HG02623 (cell line): ENCODE measurements around the gene TRDN.

Experiments
- ATAC-seq: cut with Tn5 transposase; IDR thresholded peaks from one replicate; pipeline ENCODE4 v1.9.1; 2021; ENCODE audit warnings: moderate library complexity; ENCODE audit not compliant: unreplicated experiment

Gene TRDN, protein sequence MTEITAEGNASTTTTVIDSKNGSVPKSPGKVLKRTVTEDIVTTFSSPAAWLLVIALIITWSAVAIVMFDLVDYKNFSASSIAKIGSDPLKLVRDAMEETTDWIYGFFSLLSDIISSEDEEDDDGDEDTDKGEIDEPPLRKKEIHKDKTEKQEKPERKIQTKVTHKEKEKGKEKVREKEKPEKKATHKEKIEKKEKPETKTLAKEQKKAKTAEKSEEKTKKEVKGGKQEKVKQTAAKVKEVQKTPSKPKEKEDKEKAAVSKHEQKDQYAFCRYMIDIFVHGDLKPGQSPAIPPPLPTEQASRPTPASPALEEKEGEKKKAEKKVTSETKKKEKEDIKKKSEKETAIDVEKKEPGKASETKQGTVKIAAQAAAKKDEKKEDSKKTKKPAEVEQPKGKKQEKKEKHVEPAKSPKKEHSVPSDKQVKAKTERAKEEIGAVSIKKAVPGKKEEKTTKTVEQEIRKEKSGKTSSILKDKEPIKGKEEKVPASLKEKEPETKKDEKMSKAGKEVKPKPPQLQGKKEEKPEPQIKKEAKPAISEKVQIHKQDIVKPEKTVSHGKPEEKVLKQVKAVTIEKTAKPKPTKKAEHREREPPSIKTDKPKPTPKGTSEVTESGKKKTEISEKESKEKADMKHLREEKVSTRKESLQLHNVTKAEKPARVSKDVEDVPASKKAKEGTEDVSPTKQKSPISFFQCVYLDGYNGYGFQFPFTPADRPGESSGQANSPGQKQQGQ

DNA sequence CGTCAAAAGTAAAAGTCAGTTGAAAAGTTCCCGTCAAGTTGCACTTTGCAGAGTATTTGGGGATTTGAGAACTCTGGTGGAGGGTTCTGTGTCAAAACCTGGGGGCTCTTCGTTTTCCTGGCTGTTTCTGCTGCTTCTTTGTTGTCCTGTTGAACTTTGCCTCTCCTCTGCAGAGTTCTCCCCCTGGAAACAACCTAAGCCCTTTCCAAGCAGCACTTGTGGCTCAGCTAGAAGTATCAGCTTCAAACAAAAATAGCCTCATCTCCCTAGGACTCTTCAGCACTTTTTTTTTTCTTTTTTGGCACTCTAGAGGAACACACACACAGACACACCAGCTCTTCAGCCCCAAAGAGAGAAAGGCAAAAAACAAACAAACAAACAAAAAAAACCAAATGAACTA lies at the start of gene TRDN:
TRDN (minus strand) TSS at position 169 of the 400 bp plus-strand sequence. CDS start 175 bp downstream, outside the sequence.
- no peak for ATAC-seq

- ATAC-seq, result no peak
Measured at GRCh38 chr6:123681957-123682462, 45.3 kb upstream of the TRDN start.

- no peak for ATAC-seq
Measured at GRCh38 chr6:123677897-123678296, 41.1 kb upstream of the TRDN start.

DNA sequence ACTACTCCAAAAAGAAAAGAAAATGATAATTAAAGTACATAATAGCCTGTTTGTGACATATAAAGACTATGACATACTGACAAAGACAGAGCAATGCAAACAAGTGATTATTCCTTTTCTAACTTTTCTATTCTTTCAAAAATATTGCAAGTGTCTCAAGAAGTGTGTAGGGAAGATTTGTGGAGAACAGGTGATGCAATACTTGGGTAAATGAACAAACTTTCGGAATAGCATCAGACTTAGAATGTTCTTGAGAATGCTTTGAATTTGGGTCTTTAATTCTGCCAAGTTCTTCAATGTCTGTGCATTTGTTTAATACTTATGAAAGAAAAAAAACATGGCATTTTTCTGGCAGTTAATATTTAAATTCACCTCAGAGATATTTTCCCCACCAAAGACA lies 40.0 kb upstream of the TRDN start:
- ATAC-seq, result no peak

DNA sequence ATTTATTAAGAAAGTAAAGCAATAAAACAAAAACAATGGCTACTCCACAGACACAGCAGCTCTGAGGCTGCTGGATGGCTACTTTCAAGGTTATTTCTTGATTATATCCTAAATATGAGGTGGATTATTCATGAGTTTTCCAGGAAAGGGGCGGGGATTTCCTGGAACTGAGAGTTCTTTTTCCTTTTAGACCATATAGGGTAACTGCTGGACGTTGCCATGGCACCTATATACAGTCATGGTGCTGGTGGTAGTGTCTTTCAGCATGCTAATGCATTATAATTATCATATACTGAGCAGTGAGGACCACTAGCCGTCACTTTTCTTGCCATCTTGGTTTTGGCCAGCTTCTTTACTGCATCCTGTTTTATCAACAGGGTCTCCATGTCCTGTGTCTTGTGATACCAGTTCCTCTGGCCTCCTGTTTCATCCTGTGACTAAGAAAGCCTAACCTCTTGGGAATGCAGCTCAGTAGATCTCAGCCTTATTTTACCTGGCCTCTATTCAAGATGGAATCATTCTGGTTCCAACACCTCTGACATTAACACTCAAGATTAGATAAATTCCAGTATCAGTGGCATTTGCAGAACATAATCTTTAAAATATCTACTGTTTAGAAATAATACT lies 32.3 kb upstream of the TRDN start:
- no peak for ATAC-seq

DNA sequence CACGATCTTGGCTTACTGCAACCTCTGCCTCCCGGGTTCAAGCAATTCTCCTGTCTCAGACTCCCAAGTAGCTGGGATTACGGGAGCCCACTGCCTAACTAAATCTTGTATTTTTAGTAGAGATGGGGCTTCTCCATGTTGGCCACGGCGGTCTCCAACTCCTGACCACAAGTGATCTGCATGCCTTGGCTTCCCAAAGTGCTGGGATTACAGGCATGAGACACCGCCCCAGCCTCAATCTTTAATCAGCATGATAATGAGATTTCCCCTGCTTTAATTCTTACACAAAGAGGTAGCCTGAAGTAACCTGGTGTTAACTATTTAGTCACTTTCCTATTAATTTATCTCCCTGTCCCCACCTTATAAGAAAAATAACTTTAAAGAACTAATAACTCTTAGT lies 31.3 kb upstream of the TRDN start:
- ATAC-seq, result no peak

- no peak for ATAC-seq
Measured at GRCh38 chr6:123663436-123663835, 26.7 kb upstream of the TRDN start.

DNA sequence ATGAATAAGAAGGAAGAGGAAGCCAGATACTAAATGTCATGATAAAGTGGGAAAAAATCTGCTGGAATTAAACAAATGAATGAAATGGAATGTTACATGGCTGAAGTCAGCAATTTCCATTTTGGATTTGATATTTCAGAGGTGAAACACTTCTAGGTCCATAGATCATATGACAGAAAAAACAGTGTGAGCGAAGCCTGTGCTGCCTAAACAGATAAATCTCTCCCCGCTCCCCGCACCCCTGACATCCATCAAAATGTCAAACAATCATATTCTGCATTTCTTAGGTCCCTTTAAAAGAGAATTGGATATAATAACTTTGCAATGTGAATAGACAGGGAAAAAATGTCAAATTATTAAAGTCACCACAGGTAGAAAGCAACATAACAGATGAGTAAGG lies 26.0 kb upstream of the TRDN start:
- no peak for ATAC-seq

DNA sequence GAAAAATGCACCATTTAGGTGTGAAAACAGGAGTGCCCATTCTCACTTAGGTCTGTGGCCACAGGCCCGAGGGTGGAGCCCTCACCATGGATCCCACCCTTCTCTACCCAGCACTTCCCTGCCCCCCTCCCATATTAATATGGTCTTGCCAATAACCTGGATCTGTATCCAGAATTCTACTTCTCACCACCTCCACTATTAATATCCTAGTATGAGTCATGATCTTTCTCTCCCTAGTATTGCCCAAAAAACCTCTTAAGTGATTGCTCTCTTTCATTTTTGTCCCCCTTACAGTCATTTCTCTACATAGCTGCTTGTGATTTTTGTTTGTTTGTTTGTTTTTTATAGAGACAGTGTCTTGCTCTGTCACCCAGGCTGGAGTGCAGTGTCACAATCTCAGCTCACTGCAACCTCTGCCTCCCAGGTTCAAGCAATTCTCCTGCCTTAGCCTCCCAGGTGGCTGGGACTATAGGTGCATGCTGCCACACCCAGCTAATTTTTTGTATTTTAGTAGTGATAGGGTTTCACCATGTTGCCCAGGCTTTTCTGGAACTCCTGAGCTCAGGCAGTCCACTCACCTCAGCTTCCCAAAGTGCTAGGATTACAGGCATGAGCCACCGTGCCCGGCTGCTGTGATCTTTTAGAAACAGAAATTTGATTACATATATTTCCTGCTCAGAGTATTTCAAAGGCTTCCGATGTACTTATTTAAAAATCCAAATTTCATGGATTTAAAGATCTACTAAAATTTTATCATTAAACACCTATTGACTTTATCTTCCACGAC lies 24.5 kb upstream of the TRDN start:
- ATAC-seq, result no peak

DNA sequence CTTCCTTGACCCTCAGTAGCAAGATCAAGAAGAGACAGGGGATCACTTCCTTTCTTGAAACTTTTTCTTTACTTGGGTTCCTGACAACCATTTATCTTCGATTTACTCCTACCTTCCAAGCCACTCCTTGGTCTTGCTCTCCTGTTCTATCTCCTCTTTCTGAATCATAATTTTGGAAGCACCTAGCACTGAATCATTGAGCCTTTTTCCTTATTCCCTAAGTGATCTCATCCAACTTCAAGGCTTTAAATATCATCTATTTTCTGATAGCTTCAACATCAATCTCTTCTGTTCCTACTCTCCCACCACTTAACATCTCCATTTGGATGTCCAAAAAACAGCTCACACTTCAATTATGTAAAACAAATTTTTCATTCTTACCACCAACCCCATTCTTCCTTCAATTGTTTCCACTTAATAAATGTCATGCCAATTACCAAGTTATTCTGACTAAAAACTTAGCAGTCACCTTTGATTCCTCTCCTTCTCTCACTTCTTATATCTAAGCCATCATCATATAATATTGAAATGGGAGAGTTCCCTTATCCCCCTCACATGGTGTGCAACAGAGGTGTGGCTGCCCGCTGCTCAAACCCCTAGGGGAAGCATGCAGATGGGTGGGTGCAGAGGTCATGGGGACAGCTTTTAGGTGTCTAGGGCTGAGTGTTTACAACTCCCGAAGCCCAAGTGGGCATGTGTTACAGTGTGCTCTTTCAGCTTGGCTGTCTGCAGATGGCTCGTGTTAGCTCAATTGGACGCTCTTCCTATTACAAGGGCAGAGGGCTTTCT lies 23.4 kb upstream of the TRDN start:
- ATAC-seq, result no peak

GRCh38 chr6:123658848-123659247 lies 22.1 kb upstream of the TRDN start:
- no peak for ATAC-seq

GRCh38 chr6:123655521-123656306 lies 19.0 kb upstream of the TRDN start:
- peak; percentile 87 for ATAC-seq

GRCh38 chr6:123648723-123649122 lies 12.0 kb upstream of the TRDN start:
- ATAC-seq, result no peak

DNA sequence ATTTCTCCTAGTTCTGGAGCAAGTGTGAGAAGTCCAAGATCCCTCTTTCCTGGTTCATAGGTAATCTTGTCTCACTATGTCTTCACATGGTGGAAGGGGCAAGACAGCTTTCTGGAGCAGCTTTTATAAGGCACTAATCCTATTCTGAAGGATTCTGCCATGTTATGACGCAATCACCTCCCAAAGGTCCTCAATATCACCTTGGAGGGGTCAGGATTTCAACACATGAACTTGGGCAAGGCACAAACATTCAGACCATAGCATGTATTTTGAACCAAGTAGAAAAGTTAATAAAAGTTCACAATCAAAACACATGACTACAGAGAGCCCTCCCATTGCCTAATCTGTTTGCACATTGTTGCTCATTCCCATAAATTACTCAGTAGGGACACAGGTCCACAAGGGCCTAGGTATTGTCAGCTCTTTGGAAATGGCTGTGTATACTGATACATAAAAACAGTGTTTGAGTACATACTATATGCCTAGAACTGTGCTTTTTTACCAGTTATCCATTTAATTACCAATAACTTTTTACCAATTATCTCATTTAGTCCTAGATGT lies 11.3 kb upstream of the TRDN start:
- ATAC-seq, result no peak

- ATAC-seq, result no peak
Measured at GRCh38 chr6:123641497-123641896, 4.7 kb upstream of the TRDN start.

DNA sequence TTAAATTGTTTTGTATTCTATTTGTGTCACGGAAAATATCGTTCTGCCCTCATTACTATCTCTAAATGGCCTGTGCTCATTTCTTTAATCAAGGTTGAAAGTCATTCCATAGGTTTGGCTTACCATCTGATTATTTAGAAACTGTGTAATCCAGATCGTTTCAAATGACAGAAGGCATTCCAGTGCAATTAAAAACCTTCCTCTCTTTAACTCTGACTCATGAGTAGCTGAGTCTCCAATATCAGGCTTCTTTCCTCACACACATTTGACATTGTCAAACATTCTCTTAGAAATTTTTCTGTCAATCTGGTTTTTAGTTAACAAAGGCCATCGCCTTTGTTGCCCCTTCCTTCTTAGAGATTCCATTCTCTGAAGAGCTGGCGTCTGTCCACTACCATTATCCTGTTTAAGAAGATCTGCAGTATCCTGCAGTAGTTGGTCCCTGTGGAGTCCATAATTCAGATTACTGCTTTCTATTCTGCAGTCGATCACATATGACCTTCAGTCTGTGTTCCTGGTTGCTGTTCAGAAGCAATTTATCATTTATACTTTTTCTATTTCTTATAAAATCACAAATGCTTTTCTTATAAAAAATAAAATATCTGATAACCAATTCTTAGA lies 3.9 kb upstream of the TRDN start:
- ATAC-seq, result no peak

- ATAC-seq, result no peak
Measured at GRCh38 chr6:123638865-123639264, 2.1 kb upstream of the TRDN start.

DNA sequence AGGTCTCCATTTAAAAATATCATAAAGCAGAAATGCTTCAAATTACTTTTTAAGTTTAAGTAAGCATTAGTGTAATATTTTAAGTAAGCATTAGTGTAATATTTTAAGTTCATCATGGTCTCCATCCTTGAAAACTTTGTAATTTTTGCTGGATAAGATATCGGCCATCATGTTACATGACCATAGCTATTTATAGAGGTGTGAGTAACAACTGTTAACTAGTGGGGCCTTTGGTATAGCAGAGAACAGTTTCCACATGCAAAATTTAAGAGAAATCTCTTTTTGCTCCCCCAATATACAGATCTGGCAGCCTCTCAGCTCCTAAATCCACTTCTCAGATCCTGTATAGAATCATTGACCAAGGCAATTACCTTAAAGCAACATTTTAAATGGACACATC lies 468 bp downstream of the TRDN start:
- ATAC-seq, result no peak

DNA sequence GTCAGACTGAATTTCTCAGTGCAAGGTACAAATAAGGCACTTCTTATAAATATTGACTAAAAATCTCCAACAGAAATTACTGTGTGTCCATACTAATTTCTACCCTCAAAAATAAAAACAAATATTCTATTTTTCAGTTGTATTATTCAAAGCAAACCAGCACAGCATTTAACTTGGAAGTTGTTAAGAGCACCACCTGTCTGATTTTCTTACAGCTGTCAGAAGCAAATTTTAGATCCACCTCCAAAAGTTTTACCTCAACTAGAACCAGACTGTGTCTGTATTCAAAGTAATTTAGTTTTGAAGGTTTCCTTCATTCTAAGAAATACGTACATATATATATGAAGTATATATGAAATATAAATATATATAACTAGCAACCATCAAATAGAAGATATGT lies 1.2 kb downstream of the TRDN start:
- ATAC-seq, result no peak
